ENCODE data around the gene TTC28. TPM values are rescaled to one million over a fixed set of nuclear protein-coding genes. Genes with fewer than 3 reads are reported as not detected.

TTC28 gene
- total RNA-seq, 6 experiments from 2014 or later = 10.8 to 18.9 (median 13.6) TPM

DNA sequence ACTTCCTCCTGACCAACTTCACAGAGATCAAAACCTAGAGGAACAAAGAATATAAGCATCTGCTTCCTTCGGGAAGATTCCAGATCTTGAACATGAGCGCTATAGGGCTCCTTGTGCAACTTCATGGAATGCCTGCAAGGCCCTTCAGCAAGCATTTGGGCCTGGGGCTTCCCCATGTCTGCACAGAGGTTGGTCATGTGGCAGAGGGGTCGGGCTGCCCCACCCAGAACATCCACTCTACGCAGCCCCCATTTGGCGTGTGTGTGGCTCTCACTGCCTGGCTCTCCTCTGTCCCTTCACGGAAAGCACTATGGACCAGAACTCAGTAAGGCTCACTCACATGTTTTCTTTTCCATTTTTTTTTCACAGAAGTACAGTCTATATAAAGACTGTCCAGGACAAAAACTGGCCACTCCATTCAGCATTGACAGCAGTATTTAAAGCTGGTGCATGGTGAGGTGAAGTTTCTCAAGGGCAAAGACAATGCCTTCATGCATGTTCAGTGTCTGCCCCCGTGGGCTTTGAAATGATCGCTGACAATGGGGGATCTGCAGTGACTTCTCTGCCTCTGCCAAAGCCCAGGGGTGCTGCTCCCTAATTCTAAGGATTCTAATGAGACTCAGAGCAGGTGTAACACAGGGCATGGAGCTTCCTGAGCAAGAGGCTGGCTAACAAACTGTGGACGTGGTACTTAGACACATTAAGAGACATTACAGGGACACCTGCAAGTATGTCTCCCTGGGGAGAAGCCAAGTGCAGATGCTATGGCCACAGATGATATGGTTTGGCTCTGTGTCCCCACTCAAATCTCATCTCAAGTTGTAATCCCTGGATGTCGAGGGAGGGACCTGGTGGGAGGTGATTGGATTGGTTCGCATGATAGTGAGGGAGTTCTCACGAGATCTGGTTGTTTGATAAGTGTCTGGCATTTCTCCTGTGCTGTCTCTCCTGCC is 694.0 kb downstream of the TTC28 start:
- peaks cover 11% of the 10 kb centered on the region; the same call in 1 of the 2 replicates for H3K4me1 Mint-ChIP-seq (ENCODE audit: low read depth)
- peaks cover 4% of the 10 kb centered on the region for H3K27me3 Mint-ChIP-seq (ENCODE audit: insufficient read depth)
- DNase-seq = no peak
- H3K4me3 Mint-ChIP-seq = no peak overlapping the region
- TF ChIP-seq, protein P1, sequence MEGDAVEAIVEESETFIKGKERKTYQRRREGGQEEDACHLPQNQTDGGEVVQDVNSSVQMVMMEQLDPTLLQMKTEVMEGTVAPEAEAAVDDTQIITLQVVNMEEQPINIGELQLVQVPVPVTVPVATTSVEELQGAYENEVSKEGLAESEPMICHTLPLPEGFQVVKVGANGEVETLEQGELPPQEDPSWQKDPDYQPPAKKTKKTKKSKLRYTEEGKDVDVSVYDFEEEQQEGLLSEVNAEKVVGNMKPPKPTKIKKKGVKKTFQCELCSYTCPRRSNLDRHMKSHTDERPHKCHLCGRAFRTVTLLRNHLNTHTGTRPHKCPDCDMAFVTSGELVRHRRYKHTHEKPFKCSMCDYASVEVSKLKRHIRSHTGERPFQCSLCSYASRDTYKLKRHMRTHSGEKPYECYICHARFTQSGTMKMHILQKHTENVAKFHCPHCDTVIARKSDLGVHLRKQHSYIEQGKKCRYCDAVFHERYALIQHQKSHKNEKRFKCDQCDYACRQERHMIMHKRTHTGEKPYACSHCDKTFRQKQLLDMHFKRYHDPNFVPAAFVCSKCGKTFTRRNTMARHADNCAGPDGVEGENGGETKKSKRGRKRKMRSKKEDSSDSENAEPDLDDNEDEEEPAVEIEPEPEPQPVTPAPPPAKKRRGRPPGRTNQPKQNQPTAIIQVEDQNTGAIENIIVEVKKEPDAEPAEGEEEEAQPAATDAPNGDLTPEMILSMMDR (IDR thresholded peaks at IDR 0.05) = no peak
- no peaks in the 10 kb centered on the region for H3K9me3 Mint-ChIP-seq
- H3K27ac Mint-ChIP-seq = no peak overlapping the region
- H3K36me3 Mint-ChIP-seq (ENCODE audit: low read depth) = peaks cover 7% of the 10 kb centered on the region

DNA sequence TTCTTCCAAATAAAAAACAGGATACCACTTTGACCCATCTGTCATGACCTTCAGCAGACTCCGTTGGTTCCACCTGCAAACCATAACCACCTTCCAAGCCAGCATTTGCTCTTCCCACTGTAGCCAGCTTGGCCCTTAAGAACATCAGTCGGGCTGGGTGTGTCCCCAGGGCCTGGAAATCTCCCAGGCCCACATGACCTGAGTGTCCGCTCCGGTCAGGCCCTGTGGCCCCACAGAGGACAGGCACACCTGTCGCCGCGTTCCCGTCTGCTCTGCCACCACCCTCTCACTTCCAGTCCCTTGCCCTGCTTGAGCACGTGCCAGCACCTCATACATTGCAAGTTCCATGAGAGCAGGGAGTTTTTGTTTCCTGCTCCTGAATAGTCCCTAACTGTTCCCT is 694.9 kb downstream of the TTC28 start:
- Mint-ChIP-seq H3K4me1 (ENCODE audit: low read depth) (peaks cover 11% of the 10 kb centered on the region; the same call in 1 of the 2 replicates), H3K9me3 (no peaks in the 10 kb centered on the region), H3K36me3 (ENCODE audit: low read depth) (peaks cover 7% of the 10 kb centered on the region), H3K4me3 (no peak overlapping the region), H3K27ac (no peak overlapping the region), H3K27me3 (ENCODE audit: insufficient read depth) (peaks cover 4% of the 10 kb centered on the region)
- DNase-seq = no peak
- TF ChIP-seq, protein P1 (IDR thresholded peaks at IDR 0.05) = no peak

DNA sequence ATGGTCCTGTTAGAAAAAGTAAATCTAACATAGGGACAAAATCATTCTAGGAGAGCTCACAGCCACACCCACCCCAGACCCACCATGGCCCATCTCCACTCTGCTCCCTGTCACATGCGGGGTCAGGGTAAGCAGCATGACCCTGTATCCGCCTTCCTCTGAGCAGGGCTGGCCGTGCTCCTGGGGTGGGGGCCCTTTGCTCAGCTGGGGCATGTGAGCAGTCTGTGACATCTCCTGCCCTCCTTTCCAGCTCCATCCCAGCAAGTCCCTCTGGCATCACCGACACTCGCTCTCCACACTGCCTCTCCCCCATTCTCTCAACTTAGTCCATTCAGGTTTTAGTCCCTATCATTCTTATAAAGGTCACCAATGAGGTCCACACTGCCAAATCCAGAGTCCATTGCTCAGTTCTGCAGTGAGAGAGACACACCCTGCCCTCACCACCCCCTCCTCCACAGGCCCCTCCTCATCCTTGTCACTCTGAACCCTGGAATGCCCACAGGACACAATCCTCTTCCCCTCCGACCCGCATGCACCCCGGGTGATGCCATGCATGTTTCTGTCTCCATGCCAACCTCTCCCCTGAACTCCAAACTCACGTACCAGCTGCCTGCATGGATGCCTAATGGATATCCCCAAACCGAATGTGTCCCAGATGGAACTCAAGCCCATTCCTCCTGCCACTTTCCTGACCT is 695.5 kb downstream of the TTC28 start:
- H3K27me3 Mint-ChIP-seq (ENCODE audit: insufficient read depth) = peaks cover 3% of the 10 kb centered on the region
- TF ChIP-seq, protein P1 (IDR thresholded peaks at IDR 0.05) = no peak
- peaks cover 7% of the 10 kb centered on the region for H3K36me3 Mint-ChIP-seq (ENCODE audit: low read depth)
- peaks cover 11% of the 10 kb centered on the region; the same call in 1 of the 2 replicates for H3K4me1 Mint-ChIP-seq (ENCODE audit: low read depth)
- H3K27ac Mint-ChIP-seq = no peak overlapping the region
- H3K4me3 Mint-ChIP-seq = no peak overlapping the region
- no peaks in the 10 kb centered on the region for H3K9me3 Mint-ChIP-seq
- DNase-seq = no peak

DNA sequence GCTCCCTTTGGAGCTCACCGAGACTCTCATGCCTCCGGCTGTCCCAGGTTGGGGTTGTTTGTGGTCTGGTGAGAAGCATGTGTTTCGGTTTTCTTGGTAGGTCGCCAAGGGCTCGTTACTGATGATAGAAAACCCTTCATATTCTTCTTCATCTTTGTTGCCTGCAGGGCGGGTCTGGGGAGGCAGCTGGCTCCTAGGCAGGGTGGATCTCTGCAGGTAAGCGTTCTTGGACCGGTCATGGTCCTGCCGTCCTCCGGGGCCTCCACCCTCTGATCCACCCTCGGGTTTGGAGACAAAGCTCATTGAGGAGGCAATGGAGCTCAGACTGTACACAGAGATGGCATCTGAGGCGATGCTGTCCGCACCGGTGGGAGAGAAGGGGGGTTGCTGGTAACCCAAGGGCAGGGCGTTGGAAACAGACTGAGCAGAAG is 696.3 kb downstream of the TTC28 start:
- Mint-ChIP-seq H3K4me3 (no peak overlapping the region), H3K9me3 (no peaks in the 10 kb centered on the region), H3K4me1 (ENCODE audit: low read depth) (peaks cover 11% of the 10 kb centered on the region; the same call in 1 of the 2 replicates), H3K27ac (no peak overlapping the region), H3K27me3 (ENCODE audit: insufficient read depth) (no peaks in the 10 kb centered on the region; the same call in 1 of the 2 replicates), H3K36me3 (ENCODE audit: low read depth) (peaks cover 7% of the 10 kb centered on the region)
- TF ChIP-seq, protein P1 (IDR thresholded peaks at IDR 0.05) = no peak
- DNase-seq = no peak

DNA sequence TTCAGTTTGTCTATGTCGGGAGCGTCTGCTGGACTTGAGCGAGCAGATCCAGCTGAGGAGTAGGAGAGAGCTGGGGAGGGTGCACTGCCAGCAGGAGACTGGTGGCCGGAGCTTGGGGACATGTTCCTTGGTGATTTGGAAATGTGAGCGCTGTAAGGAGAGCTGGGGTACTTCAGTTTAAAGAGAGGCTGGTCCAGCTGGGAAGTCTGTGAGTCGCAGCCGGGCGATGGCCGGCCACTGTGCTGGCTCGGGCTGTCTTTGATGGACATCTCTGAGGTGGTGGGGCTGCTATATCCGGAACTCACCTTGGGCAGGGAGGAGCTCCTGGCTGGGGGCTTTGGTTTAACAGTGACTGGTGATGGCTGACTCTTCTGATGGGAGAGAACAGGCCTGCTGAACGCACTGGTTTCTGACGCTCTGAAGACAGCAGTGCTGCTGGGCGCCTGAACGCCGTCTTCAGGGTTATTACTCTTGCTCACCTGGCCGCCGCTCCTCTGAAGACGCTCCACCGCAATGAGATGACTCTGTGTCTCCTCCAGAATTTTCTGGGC is 696.9 kb downstream of the TTC28 start:
- H3K9me3 Mint-ChIP-seq = no peaks in the 10 kb centered on the region
- peaks cover 7% of the 10 kb centered on the region for H3K36me3 Mint-ChIP-seq (ENCODE audit: low read depth)
- no peak for DNase-seq
- no peak overlapping the region for H3K27ac Mint-ChIP-seq
- H3K4me1 Mint-ChIP-seq (ENCODE audit: low read depth) = peaks cover 8% of the 10 kb centered on the region; the same call in 1 of the 2 replicates
- H3K27me3 Mint-ChIP-seq (ENCODE audit: insufficient read depth) = no peaks in the 10 kb centered on the region; the same call in 1 of the 2 replicates
- TF ChIP-seq, protein P1 (IDR thresholded peaks at IDR 0.05) = no peak
- no peak overlapping the region for H3K4me3 Mint-ChIP-seq
